HG03280 (cell line): Measurements from ENCODE around the gene BRINP2.
"Not testable (repeated sequence)": the region's sequence is repeated elsewhere in the genome, so short reads cannot be mapped to it uniquely, and the experiment has no call there.

Experiments used
- ATAC-seq: cut with Tn5 transposase; IDR thresholded peaks from one replicate; pipeline ENCODE4 v1.9.1; 2021; ENCODE audit warnings: mild to moderate bottlenecking, moderate library complexity; ENCODE audit not compliant: unreplicated experiment

The BRINP2 gene

GRCh38 chr1:177310326-177310725 is 139.6 kb downstream of the BRINP2 start:
- no peak for ATAC-seq

DNA sequence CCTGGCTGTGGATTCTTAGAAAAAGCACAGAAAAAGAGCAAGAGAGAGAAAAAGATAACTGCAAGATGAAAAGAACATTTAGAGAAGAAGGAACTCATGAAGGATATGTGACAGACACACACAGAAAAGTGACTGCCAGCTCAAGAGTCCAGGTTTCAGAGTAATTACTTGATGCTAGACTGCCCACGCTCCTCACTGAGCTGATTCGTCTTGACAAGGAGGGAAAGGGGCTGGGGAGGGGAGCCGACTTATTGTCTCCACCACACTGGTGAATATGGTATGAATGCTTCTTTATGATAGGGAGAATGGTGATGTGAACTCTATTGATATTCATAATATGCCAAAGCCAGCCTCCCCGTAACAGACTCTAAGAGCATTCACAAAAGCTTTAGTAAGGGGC is 140.4 kb downstream of the BRINP2 start:
- no peak for ATAC-seq

GRCh38 chr1:177311586-177311985 is 140.8 kb downstream of the BRINP2 start:
- no peak for ATAC-seq

GRCh38 chr1:177315261-177315660 is 144.5 kb downstream of the BRINP2 start:
- no peak for ATAC-seq

GRCh38 chr1:177315761-177316160 is 145.0 kb downstream of the BRINP2 start:
- ATAC-seq: no peak

- ATAC-seq: not testable (repeated sequence)
These were observed 150.7 kb downstream of the BRINP2 start for GRCh38 chr1:177321434-177321833.

DNA sequence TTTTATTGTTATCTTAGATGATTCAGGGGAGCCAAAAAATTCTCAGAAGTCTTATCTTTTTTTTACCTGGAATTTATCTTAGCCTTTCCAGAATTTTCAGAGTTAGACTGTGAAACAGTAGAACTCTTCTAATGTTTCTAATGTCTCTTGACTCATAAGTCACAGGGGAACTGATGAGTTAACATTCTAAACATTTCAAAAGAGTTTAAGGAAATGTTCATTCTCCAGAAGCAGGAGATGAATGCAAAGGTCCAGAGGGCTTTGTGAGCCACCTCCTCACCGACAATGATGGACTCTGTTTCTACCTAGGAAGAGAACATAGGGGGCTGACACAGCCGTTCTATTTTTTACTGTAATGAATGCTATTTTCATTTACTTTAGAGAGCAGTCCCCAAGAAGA is 157.5 kb downstream of the BRINP2 start:
- no peak for ATAC-seq

- ATAC-seq: no peak
These were observed 159.1 kb downstream of the BRINP2 start for GRCh38 chr1:177329871-177330270.
